Measurements from ENCODE around the gene DOCK3. TPM values are rescaled to one million over a fixed set of nuclear protein-coding genes. Genes with fewer than 3 reads are reported as not detected.

Gene DOCK3
- total RNA-seq, 3 donors from 2014 or later (not counting 1 experiment from before 2014, with no cell fraction given): 1.4 to 2.4 (median 1.7) TPM

- no peaks in the 10 kb centered on the region for H3K27me3 ChIP-seq (ENCODE audit: control insufficient read depth, insufficient read depth, low read length)
- H3K4me1 ChIP-seq (ENCODE audit: control insufficient read depth, insufficient read depth, low read length): no peaks in the 10 kb centered on the region
- no peak overlapping the region for H3K4me3 ChIP-seq (ENCODE audit: low read length)
- 91% methylated on average over 4 of the region's 4 CpGs for WGBS (ENCODE audit: insufficient coverage)
- Mint-ChIP-seq H3K4me1 (no peaks in the 10 kb centered on the region), H3K27ac (no peak overlapping the region), H3K4me3 (no peak overlapping the region), H3K36me3 (no peaks in the 10 kb centered on the region), H3K9me3 (no peaks in the 10 kb centered on the region), H3K27me3 (ENCODE audit: low read depth in 2 of 2) (peaks cover 0 to 3% of the 10 kb centered on the region in 2 donors)
- H3K36me3 ChIP-seq (ENCODE audit: control insufficient read depth, insufficient read depth, low read length): no peaks in the 10 kb centered on the region
- no peak overlapping the region for H3K27ac ChIP-seq (ENCODE audit: low read length)
- DNase-seq (no peak), ATAC-seq (no peak)
- intact Hi-C loops (cut with micrococcal nuclease): no loop called here
- H3K9me3 ChIP-seq (ENCODE audit: control insufficient read depth, insufficient read depth, low read length): no peaks in the 10 kb centered on the region
- no peak for TF ChIP-seq CTCF (IDR thresholded peaks at IDR 0.05)
Observed at GRCh38 chr3:51353131-51353530, 678.4 kb downstream of the DOCK3 start.

DNA sequence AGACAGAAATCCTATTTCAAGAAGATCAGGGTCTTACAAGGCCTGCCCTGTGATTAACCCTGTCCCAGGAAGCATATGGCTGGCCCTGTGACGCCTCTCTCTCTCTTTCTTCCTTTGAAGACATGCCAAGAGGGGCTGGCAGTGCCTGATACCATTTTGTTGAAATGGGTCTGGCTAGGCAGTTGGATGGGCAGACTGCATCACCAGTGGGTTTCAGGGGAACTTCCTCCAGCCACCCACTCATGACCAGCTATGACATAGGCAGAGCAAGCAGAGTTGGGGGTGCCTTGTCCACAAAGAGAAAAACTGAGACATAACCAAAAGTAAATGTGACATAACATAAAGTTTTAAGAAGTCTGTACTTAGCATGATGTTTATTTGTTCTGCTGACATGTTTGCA is 679.0 kb downstream of the DOCK3 start:
- no peak overlapping the region for H3K27ac ChIP-seq (ENCODE audit: low read length)
- Mint-ChIP-seq H3K4me3 (no peak overlapping the region), H3K36me3 (no peaks in the 10 kb centered on the region), H3K4me1 (no peaks in the 10 kb centered on the region), H3K27me3 (ENCODE audit: low read depth in 2 of 2) (peaks cover 0 to 3% of the 10 kb centered on the region in 2 donors), H3K27ac (no peak overlapping the region), H3K9me3 (no peaks in the 10 kb centered on the region)
- ATAC-seq: no peak
- no peaks in the 10 kb centered on the region for H3K36me3 ChIP-seq (ENCODE audit: control insufficient read depth, insufficient read depth, low read length)
- H3K27me3 ChIP-seq (ENCODE audit: control insufficient read depth, insufficient read depth, low read length): no peaks in the 10 kb centered on the region
- no peaks in the 10 kb centered on the region for H3K4me1 ChIP-seq (ENCODE audit: control insufficient read depth, insufficient read depth, low read length)
- no peak for TF ChIP-seq CTCF (IDR thresholded peaks at IDR 0.05)
- 54% methylated on average over 1 of the region's 1 CpG for WGBS (ENCODE audit: insufficient coverage)
- no peak overlapping the region for H3K4me3 ChIP-seq (ENCODE audit: low read length)
- no peaks in the 10 kb centered on the region for H3K9me3 ChIP-seq (ENCODE audit: control insufficient read depth, insufficient read depth, low read length)
- intact Hi-C loops (cut with micrococcal nuclease): no loop called here
- no peak for DNase-seq

- Mint-ChIP-seq H3K9me3 (no peaks in the 10 kb centered on the region), H3K4me1 (no peaks in the 10 kb centered on the region), H3K27me3 (ENCODE audit: low read depth in 2 of 2) (peaks cover 0 to 3% of the 10 kb centered on the region in 2 donors), H3K27ac (no peak overlapping the region), H3K36me3 (no peaks in the 10 kb centered on the region), H3K4me3 (no peak overlapping the region)
- no peaks in the 10 kb centered on the region for H3K4me1 ChIP-seq (ENCODE audit: control insufficient read depth, insufficient read depth, low read length)
- no peak for ATAC-seq
- H3K27ac ChIP-seq (ENCODE audit: low read length): no peak overlapping the region
- no peaks in the 10 kb centered on the region for H3K27me3 ChIP-seq (ENCODE audit: control insufficient read depth, insufficient read depth, low read length)
- WGBS (ENCODE audit: insufficient coverage): 90% methylated on average over 2 of the region's 2 CpGs
- no peaks in the 10 kb centered on the region for H3K9me3 ChIP-seq (ENCODE audit: control insufficient read depth, insufficient read depth, low read length)
- H3K36me3 ChIP-seq (ENCODE audit: control insufficient read depth, insufficient read depth, low read length): no peaks in the 10 kb centered on the region
- DNase-seq: no peak
- TF ChIP-seq CTCF (IDR thresholded peaks at IDR 0.05): no peak
- no peak overlapping the region for H3K4me3 ChIP-seq (ENCODE audit: low read length)
- intact Hi-C loops (cut with micrococcal nuclease): no loop called here
Observed at GRCh38 chr3:51354172-51354571, 679.4 kb downstream of the DOCK3 start.
